NT2/D1 (cell line): Measurements from ENCODE around the gene EPB41L2.

Source experiments
- SUZ12 ChIP-seq: IDR thresholded peaks from 2 replicates; pipeline ENCODE4 v1.6.1; 2011; ENCODE audit not compliant: insufficient read length, insufficient read depth; ENCODE audit errors: extremely low read depth
- YY1 ChIP-seq: IDR thresholded peaks from 2 replicates; pipeline ENCODE4 v1.6.1; 2011; ENCODE audit not compliant: insufficient read length, insufficient read depth
- ZNF274 ChIP-seq: IDR thresholded peaks from 2 replicates; pipeline ENCODE4 v1.6.1; 2011; ENCODE audit warnings: mild to moderate bottlenecking, low read depth, low read length

DNA sequence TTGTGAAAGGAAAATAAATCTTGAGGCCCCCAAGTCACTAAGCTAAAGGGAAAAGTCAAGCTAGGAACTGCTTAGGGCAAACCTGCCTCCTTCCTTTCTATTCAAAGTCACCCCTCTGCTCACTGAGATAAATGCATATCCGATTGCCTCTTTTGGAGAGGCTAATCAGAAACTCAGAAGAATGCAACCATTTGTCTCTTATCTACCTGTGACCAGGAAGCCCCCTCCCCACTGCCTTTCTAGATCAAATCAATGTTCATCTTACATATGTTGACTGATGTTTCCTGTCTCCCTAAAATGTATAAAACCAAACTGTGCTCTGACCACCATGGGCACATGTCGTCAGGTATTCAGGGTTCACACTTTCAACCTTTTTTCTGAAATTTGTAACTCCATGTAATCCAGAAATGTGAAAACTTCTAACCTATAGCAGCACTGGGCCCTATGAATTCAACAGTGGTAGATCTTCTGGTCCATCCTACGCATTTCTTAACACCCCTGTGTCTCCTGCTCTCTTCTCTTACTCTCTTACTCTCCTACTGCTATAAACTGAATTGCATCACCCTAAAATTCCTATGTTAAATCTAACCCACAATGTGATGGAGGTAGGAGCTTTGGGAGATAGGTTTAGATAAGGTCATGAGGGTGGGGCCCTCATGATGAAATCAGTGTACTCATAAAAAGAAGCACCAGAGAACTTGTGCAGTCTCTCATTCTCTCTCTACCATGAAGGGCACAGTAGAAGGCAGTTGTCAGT is 89.3 kb downstream of the EPB41L2 start:
- TF ChIP-seq ZNF274 (no peak), YY1 (no peak), SUZ12 (no peak)
